ENCODE data around the gene LPP. TPM values are rescaled to one million over a fixed set of nuclear protein-coding genes. Genes with fewer than 3 reads are reported as not detected.

LPP gene
- total RNA-seq, 1 donor from 2014 or later: 222 TPM

DNA sequence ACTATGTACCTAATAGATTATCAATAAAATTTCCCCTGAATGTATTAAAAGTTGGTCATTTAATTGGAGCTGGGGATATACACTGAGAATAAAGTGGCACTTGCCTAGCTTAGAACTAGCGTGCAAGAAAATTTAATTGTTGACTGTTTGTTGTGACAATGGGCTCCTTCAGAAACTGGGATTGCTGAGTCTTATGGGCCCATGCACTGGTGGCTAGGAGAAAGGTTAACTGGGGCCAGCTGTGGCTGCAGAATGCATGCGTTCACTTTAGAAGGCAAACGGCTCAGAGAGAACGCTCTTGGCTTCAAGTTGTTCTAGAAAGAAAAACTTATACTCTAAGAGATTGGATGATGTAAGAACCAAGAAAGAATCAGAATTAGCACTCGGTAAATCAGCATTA lies 18.7 kb upstream of the LPP start:
- no peaks in the 10 kb centered on the region for H3K36me3 Mint-ChIP-seq (ENCODE audit: low read depth, unreplicated experiment)
- H3K4me1 Mint-ChIP-seq (ENCODE audit: low read depth, unreplicated experiment): no peaks in the 10 kb centered on the region
- no peak for TF ChIP-seq EZH2 (IDR thresholded peaks at IDR 0.05; ENCODE audit: insufficient read depth, low read length)
- TF ChIP-seq, protein P1, sequence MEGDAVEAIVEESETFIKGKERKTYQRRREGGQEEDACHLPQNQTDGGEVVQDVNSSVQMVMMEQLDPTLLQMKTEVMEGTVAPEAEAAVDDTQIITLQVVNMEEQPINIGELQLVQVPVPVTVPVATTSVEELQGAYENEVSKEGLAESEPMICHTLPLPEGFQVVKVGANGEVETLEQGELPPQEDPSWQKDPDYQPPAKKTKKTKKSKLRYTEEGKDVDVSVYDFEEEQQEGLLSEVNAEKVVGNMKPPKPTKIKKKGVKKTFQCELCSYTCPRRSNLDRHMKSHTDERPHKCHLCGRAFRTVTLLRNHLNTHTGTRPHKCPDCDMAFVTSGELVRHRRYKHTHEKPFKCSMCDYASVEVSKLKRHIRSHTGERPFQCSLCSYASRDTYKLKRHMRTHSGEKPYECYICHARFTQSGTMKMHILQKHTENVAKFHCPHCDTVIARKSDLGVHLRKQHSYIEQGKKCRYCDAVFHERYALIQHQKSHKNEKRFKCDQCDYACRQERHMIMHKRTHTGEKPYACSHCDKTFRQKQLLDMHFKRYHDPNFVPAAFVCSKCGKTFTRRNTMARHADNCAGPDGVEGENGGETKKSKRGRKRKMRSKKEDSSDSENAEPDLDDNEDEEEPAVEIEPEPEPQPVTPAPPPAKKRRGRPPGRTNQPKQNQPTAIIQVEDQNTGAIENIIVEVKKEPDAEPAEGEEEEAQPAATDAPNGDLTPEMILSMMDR (IDR thresholded peaks at IDR 0.05; ENCODE audit: insufficient read depth, low read depth, low read length): no peak

DNA sequence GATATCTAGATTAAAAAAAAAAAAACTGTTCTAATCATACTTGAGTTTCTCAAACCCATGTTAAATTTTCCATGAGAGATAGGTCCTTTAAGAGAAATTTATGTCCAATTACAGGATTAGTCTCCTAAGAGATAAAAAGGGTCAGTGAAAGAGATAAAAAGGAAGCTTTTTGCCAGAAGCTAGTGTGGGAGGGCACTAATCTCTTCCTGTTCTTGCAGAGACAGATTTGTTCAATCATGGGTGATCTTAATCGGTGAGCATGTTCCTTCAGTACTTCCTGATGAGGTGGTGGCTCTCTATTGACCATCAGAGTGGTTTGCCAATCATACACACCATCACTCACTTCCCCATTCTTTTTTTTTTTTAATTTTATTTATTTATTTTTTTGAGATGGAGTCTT lies 16.9 kb upstream of the LPP start:
- no peaks in the 10 kb centered on the region for H3K4me1 ChIP-seq (ENCODE audit: insufficient read depth, low read length)
- no peak for DNase-seq (ENCODE audit: low read depth)
- Mint-ChIP-seq H3K27ac (ENCODE audit: unreplicated experiment) (no peak overlapping the region), H3K36me3 (ENCODE audit: low read depth, unreplicated experiment) (no peaks in the 10 kb centered on the region), H3K27me3 (ENCODE audit: low read depth, unreplicated experiment) (no peaks in the 10 kb centered on the region), H3K4me1 (ENCODE audit: low read depth, unreplicated experiment) (no peaks in the 10 kb centered on the region), H3K9me3 (ENCODE audit: unreplicated experiment) (no peaks in the 10 kb centered on the region), H3K4me3 (ENCODE audit: unreplicated experiment) (no peak overlapping the region)
- H3K27ac ChIP-seq (ENCODE audit: low read depth, low read length): no peak overlapping the region
- no peak overlapping the region for H3K9ac ChIP-seq (ENCODE audit: low read length)
- TF ChIP-seq EZH2 (IDR thresholded peaks at IDR 0.05; ENCODE audit: insufficient read depth, low read length): no peak
- TF ChIP-seq, protein P1 (IDR thresholded peaks at IDR 0.05; ENCODE audit: insufficient read depth, low read depth, low read length): no peak
- no peaks in the 10 kb centered on the region for H4K20me1 ChIP-seq (ENCODE audit: insufficient read depth, low read length)
- no peak overlapping the region for H3K4me3 ChIP-seq (ENCODE audit: insufficient read depth, low read depth, low read length)
- no peak overlapping the region for H3K4me2 ChIP-seq (ENCODE audit: low read length)
- no peaks in the 10 kb centered on the region for H3K36me3 ChIP-seq (ENCODE audit: insufficient read depth, low read length)
- no peaks in the 10 kb centered on the region for H3K79me2 ChIP-seq (ENCODE audit: insufficient read depth, low read length)
- FAIRE-seq: no peak
- H2AFZ ChIP-seq (ENCODE audit: low read depth, low read length): no peak overlapping the region
- no peaks in the 10 kb centered on the region for H3K9me3 ChIP-seq (ENCODE audit: insufficient read depth, low read depth, low read length)
- H3K27me3 ChIP-seq (ENCODE audit: insufficient read depth, low read length): no peaks in the 10 kb centered on the region

More for the DNA sequence above, 18.7 kb upstream of the LPP start:
- H3K27me3 Mint-ChIP-seq (ENCODE audit: low read depth, unreplicated experiment): no peaks in the 10 kb centered on the region
- no peaks in the 10 kb centered on the region for H3K4me1 ChIP-seq (ENCODE audit: insufficient read depth, low read length)
- H3K27ac Mint-ChIP-seq (ENCODE audit: unreplicated experiment): no peak overlapping the region
- H3K4me3 ChIP-seq (ENCODE audit: insufficient read depth, low read depth, low read length): no peak overlapping the region
- H3K27ac ChIP-seq (ENCODE audit: low read depth, low read length): no peak overlapping the region
- H3K27me3 ChIP-seq (ENCODE audit: insufficient read depth, low read length): no peaks in the 10 kb centered on the region
- no peaks in the 10 kb centered on the region for H4K20me1 ChIP-seq (ENCODE audit: insufficient read depth, low read length)
- FAIRE-seq (no peak), DNase-seq (ENCODE audit: low read depth) (no peak)
- no peak overlapping the region for H3K4me3 Mint-ChIP-seq (ENCODE audit: unreplicated experiment)
- H3K9me3 ChIP-seq (ENCODE audit: insufficient read depth, low read depth, low read length): no peaks in the 10 kb centered on the region
- no peak overlapping the region for H2AFZ ChIP-seq (ENCODE audit: low read depth, low read length)
- no peak overlapping the region for H3K9ac ChIP-seq (ENCODE audit: low read length)
- peaks cover 2% of the 10 kb centered on the region for H3K9me3 Mint-ChIP-seq (ENCODE audit: unreplicated experiment)
- H3K79me2 ChIP-seq (ENCODE audit: insufficient read depth, low read length): no peaks in the 10 kb centered on the region
- no peak overlapping the region for H3K4me2 ChIP-seq (ENCODE audit: low read length)
- H3K36me3 ChIP-seq (ENCODE audit: insufficient read depth, low read length): no peaks in the 10 kb centered on the region

DNA sequence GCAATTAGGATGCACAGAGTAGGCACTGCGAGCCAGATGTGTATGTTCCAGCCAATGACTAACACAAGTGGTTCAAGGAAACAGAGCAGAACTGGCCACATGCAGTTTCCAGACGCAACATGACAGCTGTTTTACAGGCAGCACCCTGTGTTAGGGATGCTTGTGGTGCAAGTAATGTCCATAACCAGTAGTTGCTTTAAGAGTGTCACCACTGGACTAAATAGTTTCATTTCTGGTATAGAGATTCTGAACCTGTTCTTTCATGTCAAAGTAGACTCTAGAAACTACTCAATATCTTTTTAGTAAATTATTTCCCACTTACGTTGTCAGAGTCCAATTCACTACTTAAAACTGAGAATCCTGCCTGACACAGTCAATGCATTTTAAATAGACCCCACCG lies 14.5 kb upstream of the LPP start:
- no peak for TF ChIP-seq EZH2 (IDR thresholded peaks at IDR 0.05; ENCODE audit: insufficient read depth, low read length)
- TF ChIP-seq, protein P1 (IDR thresholded peaks at IDR 0.05; ENCODE audit: insufficient read depth, low read depth, low read length): no peak
- no peak overlapping the region for H3K4me2 ChIP-seq (ENCODE audit: low read length)
- H2AFZ ChIP-seq (ENCODE audit: low read depth, low read length): no peak overlapping the region
- Mint-ChIP-seq H3K9me3 (ENCODE audit: unreplicated experiment) (no peaks in the 10 kb centered on the region), H3K4me3 (ENCODE audit: unreplicated experiment) (no peak overlapping the region), H3K27ac (ENCODE audit: unreplicated experiment) (no peak overlapping the region), H3K27me3 (ENCODE audit: low read depth, unreplicated experiment) (no peaks in the 10 kb centered on the region), H3K36me3 (ENCODE audit: low read depth, unreplicated experiment) (no peaks in the 10 kb centered on the region), H3K4me1 (ENCODE audit: low read depth, unreplicated experiment) (no peaks in the 10 kb centered on the region)
- DNase-seq (ENCODE audit: low read depth): no peak
- H3K36me3 ChIP-seq (ENCODE audit: insufficient read depth, low read length): no peaks in the 10 kb centered on the region
- H3K27ac ChIP-seq (ENCODE audit: low read depth, low read length): no peak overlapping the region
- H3K4me3 ChIP-seq (ENCODE audit: insufficient read depth, low read depth, low read length): no peak overlapping the region
- no peaks in the 10 kb centered on the region for H4K20me1 ChIP-seq (ENCODE audit: insufficient read depth, low read length)
- H3K79me2 ChIP-seq (ENCODE audit: insufficient read depth, low read length): no peaks in the 10 kb centered on the region
- no peak for FAIRE-seq
- no peaks in the 10 kb centered on the region for H3K4me1 ChIP-seq (ENCODE audit: insufficient read depth, low read length)
- no peak overlapping the region for H3K9ac ChIP-seq (ENCODE audit: low read length)
- no peaks in the 10 kb centered on the region for H3K27me3 ChIP-seq (ENCODE audit: insufficient read depth, low read length)
- H3K9me3 ChIP-seq (ENCODE audit: insufficient read depth, low read depth, low read length): no peaks in the 10 kb centered on the region
